Lung microvascular endothelial cell (primary cell): ENCODE data around the gene ATF3. TPM values are rescaled to one million over a fixed set of nuclear protein-coding genes. Genes with fewer than 3 reads are reported as not detected.
A peak's percentile ranks its signal among the peaks of the same experiment; 100 is the strongest.

Experiments used
- DNase-seq, 2 donors: peaks; one replicate each; pipeline versions ENCODE4 v3.0.0 to v3.0.0-alpha.2; 2010; ENCODE audit warnings: low read depth in 2 of 2
- total RNA-seq: library from RNA; depleted of rRNA; stranded (reverse); fragments of >200 nt; gene quantifications from 2 replicates; pipeline ENCODE4 v1.2.1, GENCODE V29; 2014

ATF3 gene
- total RNA-seq, 1 donor from 2014 or later: 1.2 TPM

GRCh38 chr1:212607913-212608391 is 609 bp upstream of the ATF3 start:
- peak in 1 of 2 donors; percentile 46 for DNase-seq

DNA sequence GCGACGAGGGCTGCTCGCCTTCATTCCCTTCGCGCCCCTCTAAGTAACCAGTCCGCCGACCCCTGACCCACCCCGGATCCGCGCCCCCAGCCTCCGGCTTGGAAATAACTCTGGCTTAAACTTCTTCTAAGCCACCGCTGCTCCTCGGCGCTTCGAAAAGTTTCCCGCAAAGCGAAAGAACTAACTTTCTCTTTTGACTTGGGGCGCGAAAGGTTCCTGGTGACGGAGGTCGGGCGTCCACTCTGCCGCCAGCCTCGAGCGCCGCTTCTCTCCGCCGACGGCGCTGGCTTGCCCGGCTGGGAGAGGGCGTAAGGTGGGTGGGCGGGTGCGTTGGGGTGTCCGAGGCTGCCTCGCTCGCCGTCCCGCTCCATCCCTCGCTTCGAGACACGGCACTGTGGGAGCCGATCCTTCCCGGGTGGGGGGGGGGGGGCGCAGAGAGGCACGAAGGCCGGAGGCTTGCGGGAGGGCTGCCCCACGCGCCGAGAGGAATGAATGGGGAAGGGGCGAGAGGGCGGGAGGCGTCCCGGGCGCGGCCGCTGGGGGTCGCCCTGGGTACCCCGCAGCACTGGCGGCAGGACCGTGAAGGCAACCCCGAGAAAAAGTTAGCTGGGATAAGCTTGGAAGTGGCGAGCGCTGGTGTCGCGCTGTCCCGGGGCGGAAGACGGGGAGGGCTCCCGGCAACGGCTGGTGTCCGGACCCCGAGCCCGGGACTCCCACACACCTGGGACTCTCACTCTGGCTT is 569 bp downstream of the ATF3 start:
- peak; percentile 60 to 68 for DNase-seq

- peak in 1 of 2 donors; percentile 47 for DNase-seq
These were observed 1.4 kb downstream of the ATF3 start for GRCh38 chr1:212609701-212610574.

- no peak for DNase-seq
These were observed 2.0 kb downstream of the ATF3 start for GRCh38 chr1:212610575-212610967.

DNA sequence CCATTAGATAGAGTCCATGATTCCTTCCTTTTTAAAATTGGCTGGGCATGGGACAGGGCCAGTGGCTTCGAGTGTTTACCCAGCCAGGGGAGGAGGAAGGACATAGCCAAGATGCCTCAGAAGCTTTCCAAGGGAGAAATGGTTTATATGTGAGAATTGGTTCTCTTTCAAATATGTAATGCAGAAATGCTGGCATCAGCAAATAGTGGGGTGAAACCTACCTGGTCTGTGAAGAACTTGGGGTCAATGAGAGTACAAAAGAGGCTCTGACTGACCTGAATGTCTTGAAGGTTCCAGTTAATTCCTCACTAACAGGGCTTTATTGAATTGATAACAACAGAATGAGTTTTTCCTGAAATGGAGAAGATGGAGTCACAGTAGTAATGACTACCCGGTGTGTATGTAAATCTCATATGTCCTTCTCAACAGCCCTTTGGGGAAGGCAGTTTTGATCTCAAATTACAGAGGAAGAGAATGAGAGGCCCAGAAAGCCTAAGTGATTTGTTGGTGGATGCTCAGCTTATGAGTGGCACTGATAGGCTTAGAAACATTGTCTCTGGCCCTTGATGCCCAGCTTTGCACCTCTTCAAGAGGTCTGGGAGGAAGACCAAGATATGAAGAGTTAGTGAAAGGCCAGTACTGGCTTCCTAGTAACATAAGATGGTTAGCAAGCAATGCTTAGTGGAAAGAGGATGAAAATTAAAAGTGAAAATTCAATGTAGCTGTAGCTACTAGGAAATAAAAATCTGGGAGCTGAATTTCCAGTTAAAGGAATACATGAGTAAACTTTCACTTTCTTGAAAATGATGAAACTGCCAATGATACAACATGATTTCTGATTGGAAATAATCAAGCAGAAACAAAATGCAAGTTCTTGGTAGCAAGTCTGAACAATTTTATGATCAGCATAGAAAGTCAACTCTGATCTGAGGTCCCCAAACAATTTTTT is 2.7 kb downstream of the ATF3 start:
- DNase-seq: no peak

DNA sequence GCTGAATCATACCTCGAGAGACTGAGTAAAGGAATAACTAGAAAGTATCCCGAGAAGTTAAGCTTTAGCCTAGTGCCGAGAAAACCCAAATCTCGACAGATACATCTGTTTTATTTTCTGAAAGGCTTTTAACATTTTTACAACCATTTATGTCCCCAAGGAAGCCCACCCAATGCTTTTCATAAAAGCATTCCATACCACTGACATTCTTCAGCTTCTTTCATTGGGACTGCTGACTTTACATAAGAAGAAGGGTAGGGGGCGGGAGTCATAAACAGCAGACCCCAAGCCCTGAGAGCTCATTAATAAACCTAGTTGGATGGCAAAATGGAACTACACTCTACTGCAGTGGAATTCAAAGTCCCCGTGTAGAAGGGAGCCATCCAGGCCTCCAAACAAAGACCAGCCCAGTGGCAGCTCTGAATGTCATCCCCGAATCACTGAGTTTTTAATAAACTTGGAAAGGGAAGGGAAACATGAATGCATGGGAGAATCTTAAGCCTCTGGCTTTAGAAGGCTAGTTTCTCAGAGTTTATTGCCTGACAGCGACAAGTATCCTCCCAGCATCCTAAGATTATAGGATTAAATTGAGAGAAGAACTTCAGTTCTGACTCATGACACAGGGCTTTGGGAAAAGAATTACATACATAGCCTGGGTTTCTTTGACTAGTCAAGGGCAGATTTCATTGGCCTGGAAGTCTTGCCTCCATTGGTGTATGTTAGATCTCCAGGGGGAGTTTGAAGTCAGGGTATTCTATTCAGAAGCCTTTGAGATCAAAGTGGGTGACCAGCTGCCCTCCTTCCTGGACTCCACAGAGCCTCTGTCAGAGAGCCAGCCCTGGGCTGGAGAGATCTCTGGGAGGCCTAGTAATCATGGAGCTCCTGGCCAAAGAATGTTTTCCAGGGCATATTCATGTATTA is 3.7 kb downstream of the ATF3 start:
- DNase-seq: no peak

DNA sequence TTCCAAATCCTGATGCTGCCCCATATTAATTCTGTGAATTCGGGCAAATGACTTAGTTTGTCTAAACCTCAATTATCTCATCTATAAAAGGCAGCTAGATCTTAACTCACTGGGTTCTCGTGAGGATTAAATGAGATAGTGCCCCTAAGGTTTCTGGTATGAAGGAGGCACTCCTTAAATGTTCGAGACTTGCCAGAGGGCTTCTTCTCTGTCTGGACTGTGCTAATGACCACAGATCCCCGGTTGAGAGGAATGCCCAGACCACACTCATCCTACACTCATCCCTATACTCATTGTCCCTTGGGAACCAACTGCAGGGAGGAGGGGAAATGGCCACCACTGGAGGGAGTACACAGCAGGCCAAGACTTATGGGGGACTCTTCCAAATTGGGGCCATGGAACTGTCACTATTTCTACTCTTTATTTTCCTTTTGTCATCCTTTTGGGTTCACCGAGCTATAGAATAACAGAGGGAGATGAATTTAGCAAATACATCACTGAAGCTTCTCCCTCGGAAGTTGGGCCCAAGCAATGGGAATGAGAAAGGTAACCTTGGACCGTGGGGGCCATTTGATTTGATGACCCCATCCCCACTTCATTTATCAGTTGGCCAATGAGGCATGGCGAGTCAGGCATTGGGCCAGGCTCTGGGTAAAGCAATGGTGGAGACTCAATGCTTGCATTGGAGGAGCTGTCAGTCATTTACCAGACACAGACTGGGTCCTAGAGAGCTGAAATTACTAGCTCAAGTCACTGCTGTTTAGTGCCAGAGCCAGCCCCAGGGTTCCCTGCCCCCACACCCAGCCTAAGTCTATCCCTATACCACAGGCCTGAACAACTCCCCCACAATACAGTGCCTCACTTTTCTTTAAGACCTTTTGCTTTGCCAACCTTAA is 5.1 kb downstream of the ATF3 start:
- no peak for DNase-seq

- no peak for DNase-seq
These were observed 6.1 kb downstream of the ATF3 start for GRCh38 chr1:212614453-212615200.

DNA sequence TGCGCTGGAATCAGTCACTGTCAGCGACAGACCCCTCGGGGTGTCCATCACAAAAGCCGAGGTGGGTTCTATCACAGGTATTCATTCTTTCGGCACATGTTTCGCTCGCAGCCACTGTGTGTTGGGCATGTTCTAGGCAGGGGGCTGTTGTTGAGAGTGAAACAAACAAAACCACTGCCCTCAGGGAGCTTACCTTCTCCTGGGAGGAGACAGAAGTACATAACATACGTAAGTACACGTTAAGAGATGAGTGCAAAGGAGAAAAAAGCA is 6.6 kb downstream of the ATF3 start:
- DNase-seq: no peak

DNA sequence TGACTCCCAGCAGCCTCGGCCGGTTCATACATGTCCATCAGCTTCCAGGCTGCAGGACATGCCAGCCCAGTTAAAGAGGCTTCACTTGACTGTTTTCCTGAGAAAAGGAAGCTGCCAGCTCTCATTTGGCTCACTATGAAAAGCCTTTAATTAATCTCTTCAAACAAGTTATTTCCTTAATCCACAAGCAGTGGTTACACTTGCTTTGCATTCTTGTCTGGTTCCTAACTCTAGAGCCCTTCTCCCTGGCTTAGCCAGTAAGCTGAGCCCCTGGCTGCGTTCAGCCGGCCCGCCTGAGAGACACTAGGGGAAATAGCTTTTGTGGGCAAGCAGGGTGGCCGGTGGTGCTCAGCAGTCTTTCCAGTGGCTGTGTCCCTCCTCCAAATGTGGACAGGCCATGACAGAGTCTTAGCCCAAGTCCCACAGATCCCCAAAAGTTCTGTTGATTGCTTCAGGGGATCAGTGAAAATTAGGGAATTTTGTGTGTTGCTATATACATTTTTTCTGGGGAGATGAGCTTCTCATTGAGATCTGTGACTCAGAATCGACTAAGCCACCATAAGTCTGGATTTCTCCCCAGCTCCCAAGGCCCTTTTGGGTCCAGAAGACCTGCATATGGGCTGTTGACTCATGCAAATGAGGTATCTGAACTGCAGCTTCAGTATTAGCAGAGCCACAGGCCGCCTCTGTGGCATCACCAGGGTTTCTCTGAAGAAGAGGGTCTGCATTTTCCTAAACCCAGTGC is 10.1 kb downstream of the ATF3 start:
- no peak for DNase-seq

- DNase-seq: no peak
These were observed 11.7 kb downstream of the ATF3 start for GRCh38 chr1:212620293-212620692.

DNA sequence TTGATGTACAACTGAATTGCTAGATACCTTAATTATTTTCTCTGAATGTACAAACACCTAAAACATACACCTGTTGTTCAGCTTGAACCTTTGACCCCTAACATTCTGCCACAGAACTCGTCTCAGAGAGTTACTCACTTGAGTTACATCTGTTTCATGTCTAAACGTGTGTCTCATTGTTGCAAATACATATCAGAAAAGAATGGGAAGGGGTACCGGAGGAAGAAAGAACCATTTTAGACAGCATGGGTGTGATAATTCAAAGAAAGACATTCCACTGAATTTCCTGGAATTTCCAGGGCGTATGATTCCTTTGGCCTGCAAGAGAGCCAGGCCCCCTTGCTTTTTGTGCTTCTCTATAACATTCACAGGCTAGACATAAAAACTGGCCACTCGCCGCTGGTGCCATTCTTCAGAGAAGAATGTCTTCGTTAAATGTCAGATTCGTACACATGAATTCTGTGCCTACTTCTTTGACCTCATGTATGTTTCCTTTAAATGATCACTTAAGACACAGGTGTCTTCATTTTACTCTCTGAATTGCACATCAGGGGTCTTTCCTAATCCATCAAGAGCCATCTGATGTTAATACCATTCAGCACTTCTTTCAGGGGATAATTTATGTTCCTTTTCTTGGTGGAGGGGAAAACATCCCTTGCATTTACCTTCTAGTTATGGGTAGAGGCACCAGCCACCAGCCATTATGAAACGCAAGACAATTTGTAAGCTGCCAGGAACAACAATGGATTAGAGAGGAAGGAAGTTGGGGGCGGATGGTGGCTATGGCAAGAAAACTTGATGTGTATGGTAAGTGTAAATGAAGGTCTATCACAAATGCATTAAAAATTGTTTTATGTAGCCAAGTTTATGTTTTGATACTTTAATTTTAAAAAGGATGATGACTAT is 12.7 kb downstream of the ATF3 start:
- DNase-seq: peak; percentile 48 to 66

GRCh38 chr1:212621949-212622305 is 13.4 kb downstream of the ATF3 start:
- DNase-seq: peak; percentile 41 to 48

- no peak for DNase-seq
These were observed 13.9 kb downstream of the ATF3 start for GRCh38 chr1:212622467-212622866.

- no peak for DNase-seq
These were observed 14.3 kb downstream of the ATF3 start for GRCh38 chr1:212622906-212623305.

DNA sequence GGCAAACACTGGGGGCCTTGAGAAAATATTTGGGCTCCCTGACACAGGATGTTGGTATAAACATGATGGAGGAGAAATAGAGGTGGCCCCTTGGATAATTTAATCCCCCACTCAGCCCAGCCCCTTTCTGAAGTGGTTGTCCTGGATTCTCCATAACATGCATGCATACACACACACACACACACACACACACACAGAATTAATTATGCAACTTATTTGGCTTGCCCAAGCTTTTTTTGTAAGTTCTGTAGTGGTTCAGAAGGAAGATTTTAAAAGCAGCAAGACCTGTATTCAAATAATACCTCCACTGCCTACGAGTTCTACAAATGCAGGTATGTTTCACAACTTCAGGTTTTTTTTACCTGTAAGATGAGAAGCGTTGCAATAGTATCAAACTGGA is 15.0 kb downstream of the ATF3 start:
- DNase-seq: no peak

DNA sequence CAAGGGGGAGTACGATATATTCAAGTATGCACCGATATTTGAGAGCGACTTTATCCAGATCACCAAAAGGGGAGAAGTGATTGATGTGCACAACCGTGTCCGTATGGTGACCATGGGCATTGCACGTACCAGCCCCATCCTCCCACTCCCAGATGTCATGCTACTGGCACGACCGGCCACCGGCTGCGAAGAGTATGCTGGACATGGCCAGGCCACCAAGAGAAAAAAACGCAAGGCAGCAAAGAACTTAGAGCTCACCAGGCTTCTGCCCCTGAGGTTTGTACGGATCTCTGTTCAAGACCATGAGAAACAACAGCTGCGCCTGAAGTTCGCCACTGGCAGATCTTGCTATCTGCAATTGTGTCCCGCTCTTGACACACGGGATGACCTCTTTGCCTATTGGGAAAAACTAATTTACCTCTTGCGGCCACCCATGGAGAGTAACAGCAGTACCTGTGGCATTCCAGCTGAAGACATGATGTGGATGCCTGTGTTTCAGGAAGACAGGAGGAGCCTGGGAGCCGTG is 16.5 kb downstream of the ATF3 start:
- DNase-seq: no peak
